GM21529 (cell line): ENCODE results near the gene PANX1.
"Not testable (repeated sequence)": the region's sequence is repeated elsewhere in the genome, so short reads cannot be mapped to it uniquely, and the experiment has no call there.

Experiments
- ATAC-seq: cut with Tn5 transposase; IDR thresholded peaks from one replicate; pipeline ENCODE4 v1.9.1; 2021; ENCODE audit not compliant: unreplicated experiment

Gene PANX1

GRCh38 chr11:94149431-94150017 is 20.9 kb downstream of the PANX1 start:
- ATAC-seq: no peak

- no peak for ATAC-seq
Observed at GRCh38 chr11:94150056-94150455, 21.4 kb downstream of the PANX1 start.

- no peak for ATAC-seq
Observed at GRCh38 chr11:94150704-94151685, 22.4 kb downstream of the PANX1 start.

GRCh38 chr11:94151903-94152677 is 23.4 kb downstream of the PANX1 start:
- ATAC-seq: peak; percentile 55

- no peak for ATAC-seq
Observed at GRCh38 chr11:94152678-94153065, 24.0 kb downstream of the PANX1 start.

- no peak for ATAC-seq
Observed at GRCh38 chr11:94153320-94153719, 24.7 kb downstream of the PANX1 start.

GRCh38 chr11:94154095-94154856 is 25.6 kb downstream of the PANX1 start:
- no peak for ATAC-seq

- ATAC-seq: not testable (repeated sequence)
Observed at GRCh38 chr11:94157339-94157738, 28.7 kb downstream of the PANX1 start.

GRCh38 chr11:94168882-94169281 is 40.2 kb downstream of the PANX1 start:
- no peak for ATAC-seq

GRCh38 chr11:94169516-94169915 is 40.9 kb downstream of the PANX1 start:
- no peak for ATAC-seq

- ATAC-seq: no peak
Observed at GRCh38 chr11:94169930-94170545, 41.4 kb downstream of the PANX1 start.

- no peak for ATAC-seq
Observed at GRCh38 chr11:94170953-94171352, 42.3 kb downstream of the PANX1 start.

- ATAC-seq: peak; percentile 75
Observed at GRCh38 chr11:94171693-94172440, 43.2 kb downstream of the PANX1 start.

- ATAC-seq: no peak
Observed at GRCh38 chr11:94175535-94175934, 46.9 kb downstream of the PANX1 start.

- no peak for ATAC-seq
Observed at GRCh38 chr11:94178331-94178730, 49.7 kb downstream of the PANX1 start.

GRCh38 chr11:94179696-94180095 is 51.1 kb downstream of the PANX1 start:
- no peak for ATAC-seq

- ATAC-seq: no peak
Observed at GRCh38 chr11:94181526-94181925, 52.9 kb downstream of the PANX1 start.

- no peak for ATAC-seq
Observed at GRCh38 chr11:94181943-94182342, 53.3 kb downstream of the PANX1 start.

GRCh38 chr11:94183251-94183885 is 54.7 kb downstream of the PANX1 start:
- no peak for ATAC-seq
